HG03378 (cell line): Measurements from ENCODE around the gene PLCB1.

Source experiments
- ATAC-seq: cut with Tn5 transposase; IDR thresholded peaks from one replicate; pipeline ENCODE4 v1.9.1; 2021; ENCODE audit warnings: mild to moderate bottlenecking, moderate library complexity; ENCODE audit not compliant: unreplicated experiment

PLCB1 gene

GRCh38 chr20:8128291-8129060, 3.6 kb upstream of the PLCB1 start:
- ATAC-seq, result no peak

- no peak for ATAC-seq
Observed at GRCh38 chr20:8129211-8129976, 2.7 kb upstream of the PLCB1 start.

GRCh38 chr20:8130840-8131526, 1.1 kb upstream of the PLCB1 start:
- ATAC-seq, result no peak

GRCh38 chr20:8132484-8133309, 631 bp downstream of the PLCB1 start:
- no peak for ATAC-seq

GRCh38 chr20:8133310-8133768, 1.3 kb downstream of the PLCB1 start:
- no peak for ATAC-seq

- no peak for ATAC-seq
Observed at GRCh38 chr20:8133851-8134451, 1.9 kb downstream of the PLCB1 start.

- ATAC-seq, result no peak
Observed at GRCh38 chr20:8139899-8140298, 7.8 kb downstream of the PLCB1 start.

- ATAC-seq, result no peak
Observed at GRCh38 chr20:8143474-8143873, 11.4 kb downstream of the PLCB1 start.

- no peak for ATAC-seq
Observed at GRCh38 chr20:8144282-8145245, 12.5 kb downstream of the PLCB1 start.

GRCh38 chr20:8145246-8146168, 13.4 kb downstream of the PLCB1 start:
- no peak for ATAC-seq

- ATAC-seq, result no peak
Observed at GRCh38 chr20:8147476-8147875, 15.4 kb downstream of the PLCB1 start.

- ATAC-seq, result no peak
Observed at GRCh38 chr20:8148501-8148900, 16.4 kb downstream of the PLCB1 start.

- no peak for ATAC-seq
Observed at GRCh38 chr20:8150591-8150990, 18.5 kb downstream of the PLCB1 start.

GRCh38 chr20:8151372-8151771, 19.3 kb downstream of the PLCB1 start:
- no peak for ATAC-seq

- ATAC-seq, result no peak
Observed at GRCh38 chr20:8152183-8152582, 20.1 kb downstream of the PLCB1 start.

GRCh38 chr20:8152847-8153246, 20.8 kb downstream of the PLCB1 start:
- no peak for ATAC-seq

GRCh38 chr20:8153281-8153908, 21.3 kb downstream of the PLCB1 start:
- peak; percentile 73 for ATAC-seq

GRCh38 chr20:8154638-8155037, 22.6 kb downstream of the PLCB1 start:
- no peak for ATAC-seq
